IMR-90 (cell line): ENCODE data around the gene DCANP1.

Experiments
- CTCF ChIP-seq: conservative IDR thresholded peaks from 2 replicates; pipeline ENCODE4 v1.5.1; 2012; ENCODE audit warnings: mild to moderate bottlenecking, low read depth, low read length, improper control_type of control experiment
- ELK1 ChIP-seq: fragments of 150-350 bp; IDR thresholded peaks from 2 replicates; pipeline ENCODE4 v1.6.1; 2016; ENCODE audit warnings: low read depth, mild to moderate bottlenecking, low read length, moderate library complexity, borderline replicate concordance
- FOS ChIP-seq: fragments of 150-350 bp; IDR thresholded peaks from 2 replicates; pipeline ENCODE4 v1.6.1; 2016; ENCODE audit warnings: low read depth, low read length
- POLR2A ChIP-seq: IDR thresholded peaks from 2 replicates; pipeline ENCODE4 v1.6.1; 2012; ENCODE audit warnings: mild to moderate bottlenecking, low read depth, low read length
- RCOR1 ChIP-seq: IDR thresholded peaks from 2 replicates; pipeline ENCODE4 v1.6.1; 2012; ENCODE audit warnings: mild to moderate bottlenecking, low read length, improper control_type of control experiment; ENCODE audit not compliant: insufficient replicate concordance

- TF ChIP-seq POLR2A (no peak), CTCF (no peak), ELK1 (no peak), RCOR1 (no peak), FOS (no peak)
These were observed 1.7 kb downstream of the DCANP1 start for GRCh38 chr5:135445306-135445985.
